HG03135 (cell line): Measurements from ENCODE around the gene SCUBE3.
A peak's percentile ranks its signal among the peaks of the same experiment; 100 is the strongest.

Experiments used
- ATAC-seq: cut with Tn5 transposase; IDR thresholded peaks from one replicate; pipeline ENCODE4 v1.9.1; 2021; ENCODE audit warnings: mild to moderate bottlenecking, moderate library complexity; ENCODE audit not compliant: unreplicated experiment

The SCUBE3 gene

DNA sequence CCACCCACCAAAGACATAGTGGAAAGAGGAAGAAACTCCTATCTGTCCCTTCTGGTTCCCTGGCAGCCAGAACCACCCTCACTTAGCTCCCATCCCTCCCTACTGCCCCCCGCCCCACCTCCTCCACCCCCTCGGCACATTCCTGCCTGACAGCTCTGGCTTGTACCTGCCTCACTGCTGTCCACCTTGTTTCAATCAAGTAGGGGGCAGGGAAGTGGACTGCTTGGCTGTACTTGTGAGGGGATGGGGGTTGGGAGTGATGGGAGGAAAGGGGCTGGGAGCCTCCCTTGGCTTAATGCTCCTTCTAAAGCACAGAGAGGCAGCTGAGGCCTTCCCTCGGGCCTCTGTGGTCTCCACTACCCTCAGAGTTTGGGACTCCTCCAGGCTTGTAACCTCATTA lies 23.7 kb downstream of the SCUBE3 start:
- no peak for ATAC-seq

GRCh38 chr6:35238843-35239289 lies 25.1 kb downstream of the SCUBE3 start:
- ATAC-seq = no peak

DNA sequence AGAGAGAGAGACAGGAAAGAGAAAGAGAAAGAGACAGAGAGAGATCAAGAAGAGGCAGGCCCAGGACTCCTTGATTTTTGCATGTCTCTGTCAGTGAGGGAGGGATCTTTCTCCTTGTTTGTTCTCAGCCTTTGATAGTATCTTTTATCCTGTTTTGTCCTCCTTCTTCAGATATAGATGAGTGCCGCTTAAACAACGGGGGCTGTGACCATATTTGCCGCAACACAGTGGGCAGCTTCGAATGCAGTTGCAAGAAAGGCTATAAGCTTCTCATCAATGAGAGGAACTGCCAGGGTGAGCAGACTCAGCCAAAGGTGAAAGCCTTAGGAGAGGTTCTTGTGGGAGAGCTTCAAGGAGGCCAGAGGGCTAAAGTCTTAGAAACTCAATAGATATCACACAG lies 25.8 kb downstream of the SCUBE3 start:
- no peak for ATAC-seq

GRCh38 chr6:35240838-35241801 lies 27.4 kb downstream of the SCUBE3 start:
- ATAC-seq = no peak

GRCh38 chr6:35242486-35242885 lies 28.7 kb downstream of the SCUBE3 start:
- no peak for ATAC-seq

GRCh38 chr6:35242906-35243305 lies 29.1 kb downstream of the SCUBE3 start:
- no peak for ATAC-seq

DNA sequence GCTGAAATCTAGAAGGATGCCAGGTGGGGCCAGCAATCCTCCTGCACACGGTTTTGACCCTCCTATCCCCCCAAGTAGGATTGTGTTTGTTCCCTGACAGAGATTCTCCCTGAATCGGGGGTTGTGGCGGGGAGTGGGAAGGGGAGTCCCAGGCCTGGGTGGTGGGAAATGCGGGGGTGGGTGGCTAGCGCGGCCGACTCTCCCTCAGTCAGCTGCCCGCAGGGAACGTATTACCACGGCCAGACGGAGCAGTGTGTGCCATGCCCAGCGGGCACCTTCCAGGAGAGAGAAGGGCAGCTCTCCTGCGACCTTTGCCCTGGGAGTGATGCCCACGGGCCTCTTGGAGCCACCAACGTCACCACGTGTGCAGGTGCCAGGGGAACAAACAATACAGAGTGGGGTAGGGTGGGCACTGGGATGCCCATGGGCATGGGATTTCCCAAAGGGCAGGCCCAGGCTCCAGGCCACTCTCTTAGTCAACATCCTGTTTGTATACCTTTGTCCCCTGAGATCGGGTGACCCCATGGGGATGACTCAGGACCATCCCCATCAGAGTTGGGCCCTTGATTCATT lies 29.7 kb downstream of the SCUBE3 start:
- no peak for ATAC-seq

GRCh38 chr6:35244551-35244950 lies 30.8 kb downstream of the SCUBE3 start:
- ATAC-seq = no peak

DNA sequence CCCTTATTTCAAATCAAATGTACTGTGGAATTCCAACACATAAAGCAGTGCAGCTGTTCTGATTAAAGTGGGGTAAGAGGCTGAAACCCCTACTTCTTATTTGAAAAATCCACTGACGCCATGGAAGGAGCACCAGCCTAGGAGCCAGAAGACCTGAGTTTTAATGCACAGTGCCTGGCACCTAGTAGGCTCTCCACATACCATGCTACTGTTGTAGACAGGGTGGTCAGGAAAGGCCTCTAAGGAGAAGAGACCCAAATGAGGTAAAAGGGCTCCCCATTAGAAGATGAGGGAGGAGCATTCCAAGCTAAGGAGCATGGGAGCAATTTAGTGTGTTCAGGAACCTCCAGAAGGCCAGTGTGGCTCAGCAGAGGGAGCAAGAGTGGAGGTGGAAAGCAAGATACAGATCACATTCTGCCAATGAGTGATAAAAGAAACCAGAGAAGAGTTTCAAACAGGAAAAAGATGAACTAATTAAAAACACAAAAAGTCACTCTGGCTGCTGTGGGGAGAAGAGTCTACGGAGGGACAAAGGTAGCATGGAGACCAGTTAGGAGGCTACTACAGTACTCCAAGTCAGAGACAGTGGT lies 34.0 kb downstream of the SCUBE3 start:
- ATAC-seq = no peak

DNA sequence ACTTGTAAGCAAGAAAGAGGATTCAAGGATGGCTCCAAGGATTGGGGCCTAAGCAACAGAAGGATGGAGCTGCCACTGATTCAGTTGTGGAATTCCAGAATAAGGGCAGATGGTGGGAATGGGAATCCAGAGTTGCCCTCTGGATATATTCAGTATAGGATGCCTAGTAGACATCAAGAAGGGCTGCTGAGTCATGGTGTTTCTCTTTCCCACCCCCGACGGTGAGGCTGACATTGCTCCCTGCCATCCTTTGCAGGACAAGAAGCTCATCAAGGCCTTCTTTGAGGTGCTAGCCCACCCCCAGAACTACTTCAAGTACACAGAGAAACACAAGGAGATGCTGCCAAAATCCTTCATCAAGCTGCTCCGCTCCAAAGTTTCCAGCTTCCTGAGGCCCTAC lies 34.5 kb downstream of the SCUBE3 start:
- ATAC-seq = no peak

- ATAC-seq = no peak
These were observed 35.2 kb downstream of the SCUBE3 start for GRCh38 chr6:35248965-35249364.

- ATAC-seq = no peak
These were observed 38.2 kb downstream of the SCUBE3 start for GRCh38 chr6:35251949-35252348.

DNA sequence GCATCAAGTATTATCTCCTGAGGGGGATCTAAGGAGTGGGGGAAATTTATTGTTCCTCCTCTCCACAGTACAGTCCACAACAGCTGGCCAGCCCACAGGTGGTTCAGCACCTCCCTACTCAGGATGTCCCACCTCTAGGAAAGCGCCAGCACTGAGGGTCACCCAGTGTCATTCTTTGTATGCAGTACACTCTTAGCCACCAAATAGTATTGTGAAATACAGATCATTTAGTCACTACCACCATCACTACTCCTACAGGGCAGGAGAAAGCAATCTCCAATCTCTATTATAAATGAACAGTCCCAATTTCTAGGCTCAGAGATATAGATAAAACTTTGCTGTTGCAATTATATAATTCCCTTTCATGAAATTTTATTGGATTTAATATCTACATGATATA lies 39.5 kb downstream of the SCUBE3 start:
- ATAC-seq = no peak

DNA sequence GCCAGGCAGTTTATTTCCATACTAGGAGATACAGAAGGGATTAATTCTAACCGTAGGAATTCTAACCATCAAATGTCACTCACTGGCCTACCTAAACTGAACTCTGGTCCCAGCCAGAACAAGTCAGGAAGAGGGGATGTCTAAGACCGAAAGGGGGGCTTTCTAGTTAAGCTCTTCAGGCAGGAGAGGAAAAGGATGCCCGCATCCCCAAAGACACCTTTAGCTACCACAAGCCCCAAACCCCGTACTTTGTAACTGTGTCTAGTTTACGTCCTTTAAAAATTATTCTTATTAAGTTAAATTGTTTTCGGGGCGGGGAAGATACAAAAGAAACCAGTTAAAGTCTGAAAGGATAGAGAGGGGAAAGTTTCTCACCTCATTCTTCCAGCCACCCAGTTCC lies 44.6 kb downstream of the SCUBE3 start:
- ATAC-seq = no peak

DNA sequence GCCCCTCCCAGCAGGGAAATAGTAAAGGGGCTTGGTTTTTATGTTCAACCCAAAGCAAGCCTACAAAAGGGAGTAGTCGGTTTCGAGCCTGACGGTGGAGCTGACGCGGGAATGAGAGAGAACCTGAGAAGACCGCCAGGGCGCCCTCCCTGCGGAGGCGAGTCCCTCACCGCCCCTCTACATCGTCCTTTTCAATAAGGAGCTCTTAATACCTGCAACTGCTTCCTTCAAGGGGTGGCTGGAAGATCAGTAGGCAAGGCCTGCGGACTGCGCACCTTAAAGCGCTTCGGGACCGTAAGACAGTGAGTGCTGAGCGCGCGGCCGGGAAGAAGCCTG lies 45.1 kb downstream of the SCUBE3 start:
- ATAC-seq = peak; percentile 18

DNA sequence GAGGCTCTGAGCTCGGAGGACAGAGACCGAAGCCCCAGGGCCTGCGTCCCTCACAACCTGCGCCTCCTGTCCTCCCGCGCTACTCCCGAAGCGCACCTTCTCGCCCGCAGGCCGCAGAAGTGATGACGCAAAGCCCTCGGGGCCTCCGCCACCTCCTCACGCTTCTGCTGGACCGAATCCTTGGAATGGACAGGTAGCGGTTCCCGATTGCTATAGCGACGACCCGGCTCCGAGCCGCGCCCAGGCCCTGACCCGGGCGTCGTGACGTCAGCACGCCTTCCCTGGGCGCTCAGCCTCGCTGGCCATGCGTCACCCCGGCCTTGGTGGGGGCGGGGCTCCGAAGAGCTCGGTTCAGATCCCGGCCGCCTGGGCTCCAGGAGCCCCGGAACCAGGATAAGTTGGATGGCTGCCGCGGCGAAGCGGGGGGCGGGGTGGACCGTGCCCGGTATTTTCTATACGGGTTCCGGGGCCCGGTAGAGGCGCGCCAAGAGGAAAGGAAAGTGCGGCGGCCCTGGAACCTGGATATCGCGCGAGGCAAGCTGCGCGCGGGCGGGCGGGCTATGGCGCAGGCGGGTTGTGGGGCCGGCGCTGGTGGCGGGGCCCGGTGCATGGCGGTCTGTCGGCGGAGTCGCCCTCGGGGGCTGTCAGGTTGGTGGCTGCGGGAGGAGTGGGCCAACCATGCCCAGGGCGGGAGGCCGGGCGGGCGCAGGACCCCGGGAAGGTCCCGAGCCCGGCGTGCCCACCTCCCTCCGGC lies 45.6 kb downstream of the SCUBE3 start, which contains the start of gene ZNF76:
TSS of gene ZNF76 (plus strand) at position 542 of the 754 bp plus-strand sequence. CDS start 21,417 bp downstream, outside the sequence.
- ATAC-seq = peak; percentile 85

GRCh38 chr6:35259948-35260590 lies 46.3 kb downstream of the SCUBE3 start:
- peak; percentile 36 for ATAC-seq

GRCh38 chr6:35260591-35261570 lies 47.1 kb downstream of the SCUBE3 start:
- ATAC-seq = no peak

DNA sequence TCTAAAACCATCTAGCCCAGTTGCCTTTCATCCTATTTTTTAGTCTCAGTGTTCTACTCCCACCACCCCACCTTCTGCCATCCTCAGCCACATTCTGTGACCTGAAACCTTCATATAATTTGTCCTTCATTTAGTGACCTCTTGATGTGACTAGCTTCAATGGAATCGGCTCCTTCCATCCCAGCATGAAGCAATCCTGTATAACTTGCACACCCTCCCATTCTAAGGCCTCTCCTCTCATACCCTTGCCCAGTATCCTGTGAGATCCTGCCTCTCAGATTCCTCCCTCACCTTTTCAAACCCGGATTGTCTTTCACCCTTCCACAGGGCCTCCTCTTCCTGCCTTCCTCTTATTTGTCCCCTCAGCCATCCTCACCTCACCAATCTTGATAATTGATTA lies 48.8 kb downstream of the SCUBE3 start:
- no peak for ATAC-seq
